NCI-H1048 (cell line): ENCODE measurements around the gene FUT3.
"Not testable (repeated sequence)": the region's sequence is repeated elsewhere in the genome, so short reads cannot be mapped to it uniquely, and the experiment has no call there.

Experiments
- DNase-seq: peaks from one replicate; lab custom pipeline; 2025; lab: John Stamatoyannopoulos, UW

Gene FUT3

GRCh38 chr19:5882421-5882968, 31.2 kb upstream of the FUT3 start:
- DNase-seq = no peak

GRCh38 chr19:5881543-5882299, 30.5 kb upstream of the FUT3 start:
- no peak for DNase-seq

GRCh38 chr19:5880604-5881078, 29.4 kb upstream of the FUT3 start:
- no peak for DNase-seq

- DNase-seq = no peak
Measured at GRCh38 chr19:5880196-5880595, 28.9 kb upstream of the FUT3 start.

GRCh38 chr19:5877882-5878281, 26.6 kb upstream of the FUT3 start:
- no peak for DNase-seq

GRCh38 chr19:5877427-5877826, 26.2 kb upstream of the FUT3 start:
- DNase-seq = no peak

- not testable (repeated sequence) for DNase-seq
Measured at GRCh38 chr19:5874496-5874895, 23.2 kb upstream of the FUT3 start.

- no peak for DNase-seq
Measured at GRCh38 chr19:5873617-5874199, 22.5 kb upstream of the FUT3 start.

GRCh38 chr19:5870986-5871394, 19.7 kb upstream of the FUT3 start:
- no peak for DNase-seq

GRCh38 chr19:5867201-5868136, 16.2 kb upstream of the FUT3 start:
- no peak for DNase-seq

GRCh38 chr19:5865772-5866171, 14.5 kb upstream of the FUT3 start:
- no peak for DNase-seq

- no peak for DNase-seq
Measured at GRCh38 chr19:5864725-5865486, 13.7 kb upstream of the FUT3 start.

- DNase-seq = no peak
Measured at GRCh38 chr19:5864013-5864720, 12.9 kb upstream of the FUT3 start.

GRCh38 chr19:5863030-5863665, 11.9 kb upstream of the FUT3 start:
- DNase-seq = no peak

- no peak for DNase-seq
Measured at GRCh38 chr19:5857203-5858081, 6.2 kb upstream of the FUT3 start.

GRCh38 chr19:5855151-5855550, 3.9 kb upstream of the FUT3 start:
- DNase-seq = not testable (repeated sequence)

GRCh38 chr19:5854121-5854520, 2.9 kb upstream of the FUT3 start:
- DNase-seq = not testable (repeated sequence)

GRCh38 chr19:5850743-5851293, 431 bp downstream of the FUT3 start:
- no peak for DNase-seq

GRCh38 chr19:5850189-5850588, 1.1 kb downstream of the FUT3 start:
- no peak for DNase-seq
